D341Med (cell line): Measurements from ENCODE around the gene PGAM2.

Source experiments
- DNase-seq: peaks from one replicate; pipeline ENCODE4 v3.0.0; 2012; ENCODE audit warnings: low spot score

The PGAM2 gene

DNA sequence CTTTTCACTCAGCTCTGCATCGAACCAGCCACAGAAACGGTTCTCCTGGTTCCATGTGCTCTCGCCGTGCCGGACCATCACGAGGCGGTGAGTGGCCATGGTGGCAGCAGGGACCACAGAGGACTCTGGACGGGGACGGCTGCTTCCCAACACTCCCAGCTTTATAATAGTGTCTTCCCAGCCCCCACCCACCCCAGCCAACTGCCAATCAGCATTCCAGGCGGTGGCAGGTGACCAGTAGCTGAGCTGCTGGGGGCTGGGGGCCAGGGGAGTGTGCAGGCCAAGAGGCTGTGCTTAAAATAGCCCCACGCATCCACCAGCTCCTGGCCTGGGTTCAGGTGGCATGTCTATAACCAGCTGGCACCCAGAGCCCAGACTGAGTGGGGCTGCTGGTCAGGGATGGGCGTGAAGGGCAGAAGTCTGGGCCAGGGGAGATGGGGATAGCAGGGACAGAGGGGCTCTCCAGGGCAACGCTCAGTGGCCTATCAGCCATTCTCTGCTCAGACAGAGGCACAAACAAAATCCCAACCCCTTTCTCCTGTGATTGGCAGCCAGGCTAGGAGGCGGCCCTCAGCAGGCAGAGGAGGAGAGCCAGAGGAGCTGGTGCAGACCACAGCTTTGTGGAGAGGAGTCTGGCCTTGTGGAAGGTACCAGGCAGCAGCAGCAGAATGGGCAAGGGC is at the start of gene PGAM2:
Gene PGAM2 (minus strand): TSS at position 137 of the 680 bp plus-strand sequence. CDS start 38 bp downstream, at position 99.
- no peak for DNase-seq

DNA sequence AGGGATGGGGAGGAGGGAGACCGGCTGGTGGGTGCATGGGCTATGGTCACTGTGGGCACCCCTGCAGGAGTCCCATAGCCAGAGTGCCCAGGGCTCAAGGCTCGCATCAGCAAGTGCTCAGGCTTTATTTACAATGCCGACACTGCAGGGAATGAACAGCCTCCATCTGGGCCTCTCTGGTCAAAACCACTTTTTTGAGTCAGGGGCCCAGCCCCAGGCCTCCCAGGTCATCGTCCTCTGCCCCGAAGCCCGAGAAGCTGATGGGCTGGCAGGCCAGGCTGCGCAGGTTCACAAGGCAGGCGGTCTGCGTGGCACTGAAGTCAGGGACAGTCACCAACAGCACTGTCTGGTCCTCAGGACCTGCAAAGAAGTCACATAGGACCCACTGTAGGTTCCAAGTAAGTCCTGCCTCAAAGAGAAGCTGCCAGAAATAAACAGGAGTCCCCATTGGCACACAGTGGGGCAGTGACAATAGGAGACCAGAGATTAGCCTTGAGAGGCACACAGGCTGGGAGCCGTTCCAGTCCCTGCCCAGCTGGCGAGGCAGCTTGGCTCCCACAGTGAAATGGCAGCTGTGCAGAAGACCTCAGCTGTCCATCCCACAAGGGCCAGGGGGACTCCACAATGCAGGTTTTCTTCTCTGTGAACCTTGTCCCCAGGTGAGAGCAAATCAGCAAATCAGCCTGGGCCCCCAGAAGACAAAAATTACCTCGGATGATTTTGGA is 49.4 kb upstream of the PGAM2 start:
- no peak for DNase-seq

DNA sequence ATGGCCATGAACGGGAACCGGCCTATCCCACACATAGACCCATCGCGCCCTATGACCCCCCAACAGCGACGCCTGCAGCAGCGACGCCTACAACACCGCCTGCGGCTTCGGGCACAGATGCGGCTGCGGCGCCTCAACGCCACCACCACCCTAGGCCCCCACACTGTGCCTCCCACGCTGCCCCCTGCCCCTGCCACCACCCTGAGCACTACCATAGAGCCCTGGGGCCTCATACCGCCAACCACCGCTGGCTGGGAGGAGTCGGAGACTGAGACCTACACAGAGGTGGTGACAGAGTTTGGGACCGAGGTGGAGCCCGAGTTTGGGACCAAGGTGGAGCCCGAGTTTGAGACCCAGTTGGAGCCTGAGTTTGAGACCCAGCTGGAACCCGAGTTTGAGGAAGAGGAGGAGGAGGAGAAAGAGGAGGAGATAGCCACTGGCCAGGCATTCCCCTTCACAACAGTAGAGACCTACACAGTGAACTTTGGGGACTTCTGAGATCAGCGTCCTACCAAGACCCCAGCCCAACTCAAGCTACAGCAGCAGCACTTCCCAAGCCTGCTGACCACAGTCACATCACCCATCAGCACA is 48.5 kb upstream of the PGAM2 start:
- no peak for DNase-seq

DNA sequence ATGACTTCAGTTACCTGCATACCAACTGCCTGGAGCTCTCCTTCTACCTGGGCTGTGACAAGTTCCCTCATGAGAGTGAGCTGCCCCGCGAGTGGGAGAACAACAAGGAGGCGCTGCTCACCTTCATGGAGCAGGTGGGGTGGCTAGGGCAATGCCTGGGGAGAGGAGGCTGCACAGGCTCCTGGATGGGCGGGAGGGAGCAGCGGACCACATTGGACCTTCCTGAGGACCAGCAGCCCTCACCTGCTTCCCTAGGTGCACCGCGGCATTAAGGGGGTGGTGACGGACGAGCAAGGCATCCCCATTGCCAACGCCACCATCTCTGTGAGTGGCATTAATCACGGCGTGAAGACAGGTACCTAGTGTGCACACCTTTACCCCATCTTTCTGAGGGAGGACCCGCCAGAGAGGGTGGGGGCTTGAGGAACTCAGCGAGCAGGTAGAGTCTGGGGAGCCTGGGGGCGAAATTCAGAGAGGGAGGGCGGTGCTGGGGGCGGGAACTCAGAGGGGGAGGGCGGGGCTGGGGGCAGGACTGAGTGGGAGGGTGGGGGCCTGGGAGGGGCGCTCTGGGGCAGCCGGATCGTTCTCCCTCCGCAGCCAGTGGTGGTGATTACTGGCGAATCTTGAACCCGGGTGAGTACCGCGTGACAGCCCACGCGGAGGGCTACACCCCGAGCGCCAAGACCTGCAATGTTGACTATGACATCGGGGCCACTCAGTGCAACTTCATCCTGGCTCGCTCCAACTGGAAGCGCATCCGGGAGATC is 47.8 kb upstream of the PGAM2 start:
- no peak for DNase-seq

DNA sequence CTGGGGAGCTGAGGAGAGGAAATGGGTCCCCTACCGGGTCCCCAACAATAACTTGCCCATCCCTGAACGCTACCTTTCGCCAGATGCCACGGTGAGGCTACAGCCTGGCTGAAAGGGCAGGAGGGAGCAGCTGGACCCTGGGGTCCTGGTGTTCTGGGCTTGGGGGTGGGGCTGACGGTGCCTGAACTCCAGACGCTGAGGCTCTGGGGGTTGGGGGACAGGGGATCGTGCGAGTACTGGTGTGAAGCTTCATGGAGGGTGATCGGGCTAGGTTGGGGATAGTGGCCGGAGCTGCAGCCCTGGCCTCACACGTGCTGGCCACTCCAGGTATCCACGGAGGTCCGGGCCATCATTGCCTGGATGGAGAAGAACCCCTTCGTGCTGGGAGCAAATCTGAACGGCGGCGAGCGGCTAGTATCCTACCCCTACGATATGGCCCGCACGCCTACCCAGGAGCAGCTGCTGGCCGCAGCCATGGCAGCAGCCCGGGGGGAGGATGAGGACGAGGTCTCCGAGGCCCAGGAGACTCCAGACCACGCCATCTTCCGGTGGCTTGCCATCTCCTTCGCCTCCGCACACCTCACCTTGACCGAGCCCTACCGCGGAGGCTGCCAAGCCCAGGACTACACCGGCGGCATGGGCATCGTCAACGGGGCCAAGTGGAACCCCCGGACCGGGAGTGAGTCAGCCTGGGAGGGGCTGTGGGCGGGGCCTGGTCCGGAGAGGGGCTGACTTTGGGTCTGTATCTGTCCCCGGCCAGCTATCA is 47.0 kb upstream of the PGAM2 start:
- DNase-seq: no peak

DNA sequence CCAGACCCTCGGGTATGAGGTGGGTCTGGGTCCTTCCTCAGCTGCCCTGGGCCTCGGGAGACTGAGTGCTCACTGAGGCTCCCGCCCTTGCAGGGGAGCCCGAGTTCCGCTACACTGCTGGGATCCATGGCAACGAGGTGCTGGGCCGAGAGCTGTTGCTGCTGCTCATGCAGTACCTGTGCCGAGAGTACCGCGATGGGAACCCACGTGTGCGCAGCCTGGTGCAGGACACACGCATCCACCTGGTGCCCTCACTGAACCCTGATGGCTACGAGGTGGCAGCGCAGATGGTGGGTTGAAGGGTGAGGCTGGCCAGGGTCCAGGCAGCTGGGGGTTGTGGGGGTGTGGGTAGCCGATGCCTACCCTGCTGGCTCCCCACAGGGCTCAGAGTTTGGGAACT is 46.4 kb upstream of the PGAM2 start:
- no peak for DNase-seq

DNA sequence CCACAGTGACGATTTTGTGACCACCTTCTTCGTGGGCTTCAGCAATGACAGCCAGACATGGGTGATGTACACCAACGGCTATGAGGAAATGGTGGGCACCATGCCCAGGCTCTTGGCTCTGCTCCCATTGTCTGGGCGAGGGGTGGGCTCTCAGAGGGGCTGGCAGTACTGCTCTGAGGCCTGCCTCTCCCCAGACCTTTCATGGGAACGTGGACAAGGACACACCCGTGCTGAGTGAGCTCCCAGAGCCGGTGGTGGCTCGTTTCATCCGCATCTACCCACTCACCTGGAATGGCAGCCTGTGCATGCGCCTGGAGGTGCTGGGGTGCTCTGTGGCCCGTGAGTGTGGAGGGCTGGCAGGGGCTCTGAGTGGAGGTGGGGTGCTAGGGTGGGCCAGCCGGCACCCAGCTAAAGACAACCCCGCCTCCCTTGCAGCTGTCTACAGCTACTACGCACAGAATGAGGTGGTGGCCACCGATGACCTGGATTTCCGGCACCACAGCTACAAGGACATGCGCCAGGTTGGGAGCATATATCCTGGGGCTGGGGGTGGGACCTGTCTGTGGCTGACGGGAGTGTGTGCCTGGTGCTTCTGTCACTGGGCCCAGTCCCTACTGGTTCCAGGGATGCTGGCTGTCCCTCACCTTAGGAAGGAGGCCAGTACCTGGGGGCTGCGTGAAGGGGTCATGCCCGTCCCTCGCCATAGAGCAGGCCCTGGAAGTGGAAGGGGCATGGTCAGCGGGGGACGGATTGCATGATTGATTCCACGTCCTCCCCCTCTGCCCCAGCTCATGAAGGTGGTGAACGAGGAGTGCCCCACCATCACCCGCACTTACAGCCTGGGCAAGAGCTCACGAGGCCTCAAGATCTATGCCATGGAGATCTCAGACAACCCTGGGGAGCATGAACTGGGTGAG is 45.6 kb upstream of the PGAM2 start:
- no peak for DNase-seq

DNA sequence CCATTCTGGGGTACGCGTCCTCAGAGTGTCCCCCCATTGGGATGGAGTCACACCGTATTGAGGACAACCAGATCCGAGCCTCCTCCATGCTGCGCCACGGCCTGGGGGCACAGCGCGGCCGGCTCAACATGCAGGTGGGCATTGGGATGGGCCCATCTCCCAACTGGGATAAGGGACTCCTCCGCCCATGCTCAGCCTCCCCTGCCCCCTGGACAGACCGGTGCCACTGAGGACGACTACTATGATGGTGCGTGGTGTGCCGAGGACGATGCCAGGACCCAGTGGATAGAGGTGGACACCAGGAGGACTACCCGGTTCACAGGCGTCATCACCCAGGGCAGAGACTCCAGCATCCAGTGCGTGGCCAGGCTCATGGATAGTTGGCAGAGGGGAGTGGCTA is 44.6 kb upstream of the PGAM2 start:
- DNase-seq: no peak

DNA sequence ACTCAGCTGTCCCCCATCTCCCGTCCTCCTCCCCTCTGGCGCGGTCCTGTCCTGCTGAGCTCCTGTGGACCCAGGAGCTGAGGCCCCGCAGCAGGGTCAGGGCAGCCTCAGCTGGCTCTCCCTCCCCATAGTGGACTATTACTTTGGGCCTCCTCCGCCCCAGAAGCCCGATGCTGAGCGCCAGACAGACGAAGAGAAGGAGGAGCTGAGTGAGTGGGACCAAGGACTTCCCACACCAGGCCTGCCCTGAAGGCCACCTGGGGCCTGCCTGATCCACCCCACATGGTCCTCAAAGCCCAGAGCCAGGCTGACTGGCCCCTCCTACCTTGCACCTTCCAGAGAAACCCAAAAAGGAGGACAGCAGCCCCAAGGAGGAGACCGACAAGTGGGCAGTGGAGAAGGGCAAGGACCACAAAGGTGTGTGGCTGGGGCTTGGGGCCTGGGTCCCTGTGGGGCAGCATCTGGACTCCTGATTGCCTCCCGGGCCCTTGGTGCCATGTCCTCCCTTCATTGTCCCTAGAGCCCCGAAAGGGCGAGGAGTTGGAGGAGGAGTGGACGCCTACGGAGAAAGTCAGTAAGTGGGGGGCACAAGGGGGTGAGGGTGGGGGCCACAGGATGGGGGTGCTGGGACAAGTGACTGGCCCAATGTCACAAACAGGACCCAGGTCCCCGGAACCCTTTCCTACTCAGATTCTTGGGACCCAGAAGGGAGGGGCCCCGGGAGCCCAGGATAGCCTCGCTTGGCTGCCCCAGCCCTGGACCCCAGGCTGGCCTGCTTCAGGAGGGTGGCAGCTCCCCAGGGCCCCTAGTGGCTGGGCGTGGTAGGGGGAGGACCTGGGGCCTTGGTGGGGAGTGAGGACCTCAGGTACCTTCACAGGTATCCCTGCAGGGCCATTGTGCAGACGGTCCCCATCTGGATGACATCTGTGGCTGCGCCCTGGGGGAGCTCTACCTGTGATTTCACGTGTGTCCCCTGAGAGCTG is 43.7 kb upstream of the PGAM2 start:
- DNase-seq: no peak

DNA sequence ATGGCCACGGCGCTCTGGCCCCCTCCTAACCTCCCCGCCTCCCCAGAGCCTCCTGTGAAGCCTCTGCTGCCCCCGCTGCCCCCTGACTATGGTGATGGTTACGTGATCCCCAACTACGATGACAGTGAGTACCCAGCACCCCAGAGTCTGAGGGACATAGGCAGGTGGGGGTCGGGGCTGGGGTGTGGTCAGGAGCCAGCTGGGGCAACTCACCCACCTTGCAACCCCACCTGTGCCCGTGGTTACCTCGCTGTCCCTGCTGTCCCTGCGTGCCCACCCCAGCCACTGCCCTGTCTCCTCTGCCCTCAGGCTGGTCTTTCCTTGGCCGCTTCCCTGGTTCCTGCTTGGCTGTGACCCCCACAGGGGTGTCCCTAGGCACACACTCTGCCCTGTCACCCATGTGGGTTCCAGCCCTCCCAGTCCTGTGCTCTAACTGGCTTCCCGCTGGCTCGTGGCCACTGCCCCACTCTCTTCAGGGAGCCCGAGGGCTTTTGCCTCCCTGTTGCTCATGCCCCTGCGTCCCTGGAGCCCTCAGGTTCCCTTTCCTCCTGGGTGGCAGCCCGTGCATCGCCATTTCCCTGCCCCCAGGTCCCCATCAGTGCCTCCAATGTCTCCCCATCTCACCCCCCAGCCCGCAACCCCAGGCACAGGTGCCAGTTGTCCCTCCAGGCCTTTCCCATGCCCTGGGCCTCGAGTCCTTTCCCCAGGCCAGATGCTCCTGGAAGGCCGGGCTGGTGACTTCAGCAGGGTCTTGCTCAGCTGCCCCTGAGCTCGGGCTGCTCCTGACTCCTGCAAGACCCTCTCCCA is 42.8 kb upstream of the PGAM2 start:
- DNase-seq: no peak

DNA sequence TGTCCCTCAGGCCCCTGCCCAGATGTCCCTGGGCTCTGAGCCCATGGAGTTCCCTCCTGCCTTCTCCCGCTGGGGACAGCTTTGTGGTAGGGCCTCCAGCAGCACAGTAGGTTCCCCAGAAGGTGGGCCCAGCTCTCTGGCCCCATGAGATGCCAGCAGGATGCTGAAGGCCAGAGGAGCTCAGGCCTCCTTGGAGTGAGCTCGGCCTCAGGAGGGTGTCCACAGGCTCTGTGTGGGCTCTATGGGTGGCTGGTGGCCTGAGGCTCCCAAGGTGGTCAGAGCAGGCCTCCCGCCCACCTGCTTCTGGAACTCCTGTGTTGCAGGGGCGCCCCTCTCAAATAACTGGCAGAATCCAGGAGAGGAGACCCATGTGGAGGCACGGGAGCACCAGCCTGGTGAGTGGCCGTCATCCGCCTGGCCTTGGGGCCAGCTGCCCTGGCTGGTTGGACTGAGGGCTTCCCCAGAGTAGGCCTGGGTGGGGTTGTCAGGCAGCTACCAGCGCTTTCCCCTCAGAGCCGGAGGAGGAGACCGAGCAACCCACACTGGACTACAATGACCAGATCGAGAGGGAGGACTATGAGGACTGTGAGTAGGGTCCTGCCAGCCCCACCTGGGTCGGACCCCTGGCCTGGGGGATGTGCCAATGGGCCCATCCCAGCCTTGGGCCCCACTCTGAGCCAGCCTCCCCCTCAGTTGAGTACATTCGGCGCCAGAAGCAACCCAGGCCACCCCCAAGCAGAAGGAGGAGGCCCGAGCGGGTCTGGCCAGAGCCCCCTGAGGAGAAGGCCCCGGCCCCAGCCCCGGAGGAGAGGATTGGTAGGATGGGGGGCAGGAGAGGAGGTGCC is 42.0 kb upstream of the PGAM2 start:
- no peak for DNase-seq

DNA sequence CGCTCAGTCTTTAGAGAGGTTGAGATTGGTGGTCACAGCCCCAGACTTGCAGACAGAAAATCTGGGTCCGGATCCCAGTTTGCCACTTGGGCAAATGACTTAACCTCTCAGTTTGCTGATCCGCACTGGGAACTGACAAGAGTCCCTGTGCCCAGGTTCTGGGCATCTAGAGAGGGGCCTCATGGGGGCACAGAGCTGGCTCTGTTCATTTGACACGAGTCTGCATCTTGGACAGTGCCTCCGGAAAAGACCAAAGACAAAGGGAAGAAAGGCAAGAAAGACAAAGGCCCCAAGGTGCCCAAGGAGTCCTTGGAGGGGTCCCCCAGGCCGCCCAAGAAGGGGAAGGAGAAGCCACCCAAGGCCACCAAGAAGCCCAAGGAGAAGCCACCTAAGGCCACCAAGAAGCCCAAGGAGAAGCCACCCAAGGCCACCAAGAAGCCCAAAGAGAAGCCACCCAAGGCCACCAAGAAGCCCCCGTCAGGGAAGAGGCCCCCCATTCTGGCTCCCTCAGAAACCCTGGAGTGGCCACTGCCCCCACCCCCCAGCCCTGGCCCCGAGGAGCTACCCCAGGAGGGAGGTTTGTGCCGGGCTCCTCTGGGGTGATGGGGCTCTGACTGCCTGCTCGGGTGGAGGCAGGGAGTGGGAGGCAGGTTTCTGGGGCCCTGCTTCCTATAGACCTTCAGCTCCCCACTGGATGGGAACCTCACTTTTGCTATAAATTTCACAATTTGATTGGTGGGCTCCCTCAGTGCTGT is 41.1 kb upstream of the PGAM2 start:
- no peak for DNase-seq

DNA sequence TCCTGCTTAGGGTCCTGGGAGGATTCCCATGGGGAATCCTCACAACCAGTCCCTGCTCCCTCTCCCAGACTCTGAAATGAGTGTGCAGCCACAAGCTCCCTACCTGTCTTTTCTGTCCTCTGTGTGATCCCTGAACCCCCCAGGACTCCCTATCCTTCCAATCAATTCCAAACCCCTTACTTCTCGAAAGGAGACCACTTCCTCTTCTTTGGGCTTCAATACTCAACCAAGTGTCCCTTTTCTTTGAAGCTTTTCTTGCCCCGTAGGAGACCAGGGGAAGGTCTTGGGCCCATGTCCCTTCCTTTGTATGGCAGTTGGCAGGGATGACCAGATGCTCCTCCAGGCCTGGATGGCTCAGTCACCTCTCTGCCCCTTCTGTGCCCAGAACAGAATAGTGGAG is 40.5 kb upstream of the PGAM2 start:
- DNase-seq: no peak

DNA sequence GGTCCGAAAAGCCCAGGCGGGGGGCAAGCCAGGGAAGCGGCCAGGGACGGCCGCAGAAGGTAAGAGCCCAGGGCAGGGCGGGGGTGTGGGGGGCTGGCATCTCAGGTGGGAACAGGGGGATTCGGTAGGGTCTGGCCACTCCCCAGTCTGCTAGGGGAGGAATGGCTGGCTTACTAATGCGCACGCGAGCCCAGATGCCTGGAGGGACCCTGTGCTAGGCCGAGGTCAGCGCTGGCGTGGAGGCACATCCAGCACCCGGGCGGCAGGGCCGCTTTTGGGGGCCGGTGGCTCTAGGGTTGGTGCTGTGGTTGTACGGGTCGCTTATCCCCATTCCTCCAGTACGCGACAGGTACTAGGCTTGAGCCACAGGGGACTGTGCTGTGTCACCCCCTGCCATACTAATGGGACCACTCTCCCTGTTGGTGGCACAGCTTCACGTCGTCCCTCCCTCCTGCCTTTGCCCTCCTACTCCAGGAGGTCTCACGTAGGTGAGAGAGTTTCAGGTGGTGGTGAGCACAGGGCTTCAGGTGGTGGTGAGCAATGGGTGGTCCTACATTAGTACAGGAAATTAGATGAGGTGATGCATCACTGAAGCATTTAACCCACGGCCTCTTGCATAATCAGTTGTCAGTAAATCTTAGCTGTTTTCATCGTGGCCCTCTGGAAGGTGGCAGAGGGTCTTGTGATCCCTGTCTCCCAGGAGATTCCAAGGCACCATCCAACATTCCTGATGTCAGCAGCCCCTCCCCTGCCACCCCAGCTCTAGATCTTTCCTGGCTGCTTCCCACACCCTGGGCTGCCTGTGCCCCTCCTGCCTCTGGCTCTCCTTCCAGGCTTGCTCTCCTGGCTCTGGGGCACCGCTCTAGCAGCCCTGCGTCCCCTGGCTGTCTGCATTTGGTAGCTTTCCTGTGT is 39.7 kb upstream of the PGAM2 start:
- no peak for DNase-seq

DNA sequence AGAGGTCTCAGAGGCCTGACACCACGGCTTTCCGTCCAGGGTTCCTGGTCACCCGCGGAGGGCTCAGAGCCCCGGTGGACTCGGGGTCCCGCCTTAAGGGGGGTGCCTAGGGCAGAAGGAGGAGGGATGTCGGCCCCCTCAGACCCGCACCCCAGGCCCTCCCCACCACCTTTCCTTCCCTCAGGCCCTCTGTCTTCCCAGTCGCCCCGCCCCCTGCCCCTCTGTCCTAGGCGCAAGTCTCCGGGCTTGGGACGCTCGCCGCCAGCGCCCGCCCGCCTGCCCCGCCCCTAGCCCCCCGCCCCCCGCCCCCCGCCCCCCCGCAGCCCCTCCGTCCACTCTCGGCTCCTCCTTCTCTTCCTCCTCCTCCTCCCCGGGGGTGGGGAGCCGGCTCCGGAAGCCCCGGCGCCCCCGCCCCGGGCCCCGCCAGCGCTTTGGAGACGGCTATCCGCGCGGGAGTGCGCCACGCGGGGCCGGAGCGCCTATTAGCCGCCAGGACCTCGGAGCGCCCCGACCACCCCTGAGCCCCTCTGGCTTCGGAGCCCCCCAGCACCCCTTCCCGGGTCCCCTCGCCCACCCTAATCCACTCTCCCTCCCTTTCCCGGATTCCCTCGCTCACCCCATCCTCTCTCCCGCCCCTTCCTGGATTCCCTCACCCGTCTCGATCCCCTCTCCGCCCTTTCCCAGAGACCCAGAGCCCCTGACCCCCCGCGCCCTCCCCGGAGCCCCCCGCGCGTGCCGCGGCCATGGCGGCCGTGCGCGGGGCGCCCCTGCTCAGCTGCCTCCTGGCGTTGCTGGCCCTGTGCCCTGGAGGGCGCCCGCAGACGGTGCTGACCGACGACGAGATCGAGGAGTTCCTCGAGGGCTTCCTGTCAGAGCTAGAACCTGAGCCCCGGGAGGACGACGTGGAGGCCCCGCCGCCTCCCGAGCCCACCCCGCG is 38.8 kb upstream of the PGAM2 start, which contains the start of gene AEBP1:
Gene AEBP1 (plus strand): TSS at position 423 of the 937 bp plus-strand sequence. CDS start 321 bp downstream, at position 744.
- DNase-seq: peak; percentile 75
